NCI-H2171 treated with DMSO at 0.1 percent for 48 hours (cell line): ENCODE results near the gene P2RX7.
"Not testable (repeated sequence)": the region's sequence is repeated elsewhere in the genome, so short reads cannot be mapped to it uniquely, and the experiment has no call there.

Experiments used
- DNase-seq: peaks from one replicate; lab custom pipeline; 2025; lab: John Stamatoyannopoulos, UW

P2RX7 gene

GRCh38 chr12:121135320-121135719 is 2.6 kb downstream of the P2RX7 start:
- DNase-seq, result no peak

- no peak for DNase-seq
These were observed 4.8 kb downstream of the P2RX7 start for GRCh38 chr12:121137512-121137911.

GRCh38 chr12:121138284-121138683 is 5.6 kb downstream of the P2RX7 start:
- DNase-seq, result no peak

GRCh38 chr12:121139286-121139685 is 6.6 kb downstream of the P2RX7 start:
- DNase-seq, result no peak

- DNase-seq, result no peak
These were observed 9.7 kb downstream of the P2RX7 start for GRCh38 chr12:121142171-121142950.

GRCh38 chr12:121144416-121144914 is 11.8 kb downstream of the P2RX7 start:
- DNase-seq, result no peak

GRCh38 chr12:121145221-121145620 is 12.5 kb downstream of the P2RX7 start:
- DNase-seq, result no peak

- not testable (repeated sequence) for DNase-seq
These were observed 16.6 kb downstream of the P2RX7 start for GRCh38 chr12:121149289-121149688.

- no peak for DNase-seq
These were observed 22.2 kb downstream of the P2RX7 start for GRCh38 chr12:121154793-121155375.

- no peak for DNase-seq
These were observed 23.7 kb downstream of the P2RX7 start for GRCh38 chr12:121156365-121156764.

- DNase-seq, result no peak
These were observed 25.4 kb downstream of the P2RX7 start for GRCh38 chr12:121158085-121158484.

- not testable (repeated sequence) for DNase-seq
These were observed 26.2 kb downstream of the P2RX7 start for GRCh38 chr12:121158728-121159351.

GRCh38 chr12:121159467-121160307 is 27.0 kb downstream of the P2RX7 start:
- no peak for DNase-seq

GRCh38 chr12:121162384-121162783 is 29.7 kb downstream of the P2RX7 start:
- no peak for DNase-seq

- no peak for DNase-seq
These were observed 30.3 kb downstream of the P2RX7 start for GRCh38 chr12:121162985-121163384.

GRCh38 chr12:121164839-121165238 is 32.2 kb downstream of the P2RX7 start:
- DNase-seq, result not testable (repeated sequence)

GRCh38 chr12:121165316-121165715 is 32.6 kb downstream of the P2RX7 start:
- no peak for DNase-seq

- DNase-seq, result no peak
These were observed 33.7 kb downstream of the P2RX7 start for GRCh38 chr12:121166356-121166755.

- no peak for DNase-seq
These were observed 34.6 kb downstream of the P2RX7 start for GRCh38 chr12:121167232-121167820.

- no peak for DNase-seq
These were observed 35.3 kb downstream of the P2RX7 start for GRCh38 chr12:121167951-121168350.

- no peak for DNase-seq
These were observed 37.5 kb downstream of the P2RX7 start for GRCh38 chr12:121170151-121170550.
